GM12801 (cell line): ENCODE data around the gene TEAD1.

Experiments
- CTCF ChIP-seq: IDR thresholded peaks from one replicate; pipeline ENCODE4 v1.5.1; 2011; ENCODE audit warnings: control low read depth; ENCODE audit not compliant: insufficient read length; ENCODE audit errors: extremely low read depth

TEAD1 gene

GRCh38 chr11:12963051-12963450 is 288.8 kb downstream of the TEAD1 start:
- no peak for TF ChIP-seq CTCF

GRCh38 chr11:12963792-12964536 is 289.7 kb downstream of the TEAD1 start:
- TF ChIP-seq CTCF, result no peak

GRCh38 chr11:12964650-12965049 is 290.4 kb downstream of the TEAD1 start:
- no peak for TF ChIP-seq CTCF

GRCh38 chr11:12966002-12966401 is 291.8 kb downstream of the TEAD1 start:
- no peak for TF ChIP-seq CTCF

- no peak for TF ChIP-seq CTCF
Observed at GRCh38 chr11:12968101-12968500, 293.9 kb downstream of the TEAD1 start.

- TF ChIP-seq CTCF, result no peak
Observed at GRCh38 chr11:12968826-12969225, 294.6 kb downstream of the TEAD1 start.

- TF ChIP-seq CTCF, result no peak
Observed at GRCh38 chr11:12971955-12972354, 297.7 kb downstream of the TEAD1 start.
